ACC112 (cell line): ENCODE results near the gene SCD5.

Source experiments
- H2AFZ ChIP-seq: fragments of 200-600 bp; sonication (generic); one replicate; pipeline ENCODE4 v1.6.0; 2017; ENCODE audit warnings: antibody characterized with exemption, low read length; ENCODE audit not compliant: unreplicated experiment
- H3K27ac ChIP-seq: fragments of 200-600 bp; sonication (generic); 2 replicates; pipeline ENCODE4 v1.5.1; 2014; ENCODE audit warnings: low read depth, mild to moderate bottlenecking, antibody characterized with exemption, low read length, moderate library complexity
- H3K27me3 ChIP-seq: fragments of 200-600 bp; sonication (generic); 2 replicates; pipeline ENCODE4 v1.6.1; 2014; ENCODE audit warnings: mild to moderate bottlenecking, antibody characterized with exemption, low read length, moderate library complexity, mixed read lengths; ENCODE audit not compliant: insufficient read depth
- H3K36me3 ChIP-seq: fragments of 200-600 bp; sonication (generic); 2 replicates; pipeline ENCODE4 v1.6.1; 2016; ENCODE audit warnings: mild to moderate bottlenecking, antibody characterized with exemption, low read length, moderate library complexity, mixed read lengths; ENCODE audit not compliant: insufficient read depth
- H3K4me1 ChIP-seq: fragments of 200-600 bp; sonication (generic); one replicate; pipeline ENCODE4 v1.6.1; 2016; ENCODE audit warnings: low read length, mixed read lengths; ENCODE audit not compliant: insufficient read depth, unreplicated experiment, control insufficient read depth
- H3K4me3 ChIP-seq: fragments of 200-600 bp; sonication (generic); 2 replicates; pipeline ENCODE4 v1.5.1; 2014; ENCODE audit warnings: mild to moderate bottlenecking, low read depth, low read length
- H3K79me2 ChIP-seq: fragments of 200-600 bp; sonication (generic); one replicate; pipeline ENCODE4 v1.6.0; 2016; ENCODE audit warnings: low read length; ENCODE audit not compliant: control insufficient read depth, unreplicated experiment, insufficient read depth

SCD5 gene

GRCh38 chr4:82765134-82765533 is 33.5 kb downstream of the SCD5 start:
- no peaks in the 10 kb centered on the region for H3K4me1 ChIP-seq
- peaks cover 4% of the 10 kb centered on the region; the same call in 1 of the 2 replicates for H3K36me3 ChIP-seq
- no peak overlapping the region for H3K27ac ChIP-seq
- H2AFZ ChIP-seq: no peak overlapping the region
- no peak overlapping the region for H3K4me3 ChIP-seq
- H3K79me2 ChIP-seq: no peaks in the 10 kb centered on the region
- H3K27me3 ChIP-seq: no peaks in the 10 kb centered on the region

- Histone ChIP-seq H3K79me2 (no peaks in the 10 kb centered on the region), H3K4me3 (no peak overlapping the region), H2AFZ (no peak overlapping the region), H3K27ac (no peak overlapping the region), H3K36me3 (peaks cover 4% of the 10 kb centered on the region; the same call in 1 of the 2 replicates), H3K27me3 (no peaks in the 10 kb centered on the region), H3K4me1 (no peaks in the 10 kb centered on the region)
Observed at GRCh38 chr4:82761229-82761628, 37.4 kb downstream of the SCD5 start.

GRCh38 chr4:82758701-82759685 is 39.6 kb downstream of the SCD5 start:
- Histone ChIP-seq H3K36me3 (no peaks in the 10 kb centered on the region), H3K27ac (no peak overlapping the region), H2AFZ (no peak overlapping the region), H3K79me2 (no peaks in the 10 kb centered on the region), H3K4me1 (peaks cover 1% of the 10 kb centered on the region), H3K27me3 (no peaks in the 10 kb centered on the region), H3K4me3 (no peak overlapping the region)

GRCh38 chr4:82756061-82756460 is 42.5 kb downstream of the SCD5 start:
- H3K36me3 ChIP-seq: no peaks in the 10 kb centered on the region
- H3K27me3 ChIP-seq: no peaks in the 10 kb centered on the region
- H3K27ac ChIP-seq: no peak overlapping the region
- peaks cover 4% of the 10 kb centered on the region for H3K4me1 ChIP-seq
- no peak overlapping the region for H2AFZ ChIP-seq
- H3K79me2 ChIP-seq: no peaks in the 10 kb centered on the region
- no peak overlapping the region for H3K4me3 ChIP-seq

- peaks cover 4% of the 10 kb centered on the region for H3K4me1 ChIP-seq
- no peak overlapping the region for H3K4me3 ChIP-seq
- no peak overlapping the region for H2AFZ ChIP-seq
- H3K27me3 ChIP-seq: no peaks in the 10 kb centered on the region
- H3K36me3 ChIP-seq: no peaks in the 10 kb centered on the region
- no peak overlapping the region for H3K27ac ChIP-seq
- no peaks in the 10 kb centered on the region for H3K79me2 ChIP-seq
Observed at GRCh38 chr4:82755650-82756049, 42.9 kb downstream of the SCD5 start.

GRCh38 chr4:82754513-82755165 is 44.0 kb downstream of the SCD5 start:
- H3K36me3 ChIP-seq: no peaks in the 10 kb centered on the region
- no peaks in the 10 kb centered on the region for H3K27me3 ChIP-seq
- H3K27ac ChIP-seq: no peak overlapping the region
- no peak overlapping the region for H2AFZ ChIP-seq
- H3K79me2 ChIP-seq: no peaks in the 10 kb centered on the region
- no peak overlapping the region for H3K4me3 ChIP-seq
- peaks cover 4% of the 10 kb centered on the region for H3K4me1 ChIP-seq

- Histone ChIP-seq H3K4me1 (peaks cover 4% of the 10 kb centered on the region), H3K4me3 (no peak overlapping the region), H2AFZ (no peak overlapping the region), H3K27me3 (no peaks in the 10 kb centered on the region), H3K36me3 (no peaks in the 10 kb centered on the region), H3K79me2 (no peaks in the 10 kb centered on the region), H3K27ac (no peak overlapping the region)
Observed at GRCh38 chr4:82753725-82754410, 44.7 kb downstream of the SCD5 start.

GRCh38 chr4:82753238-82753637 is 45.4 kb downstream of the SCD5 start:
- no peaks in the 10 kb centered on the region for H3K79me2 ChIP-seq
- no peak overlapping the region for H3K4me3 ChIP-seq

GRCh38 chr4:82748810-82749470 is 49.7 kb downstream of the SCD5 start:
- H3K36me3 ChIP-seq: no peaks in the 10 kb centered on the region
- peaks cover 3% of the 10 kb centered on the region for H3K4me1 ChIP-seq
- no peaks in the 10 kb centered on the region for H3K79me2 ChIP-seq

More at GRCh38 chr4:82753238-82753637, 45.4 kb downstream of the SCD5 start:
- Histone ChIP-seq H3K27ac (no peak overlapping the region), H2AFZ (no peak overlapping the region), H3K27me3 (no peaks in the 10 kb centered on the region), H3K4me1 (peaks cover 4% of the 10 kb centered on the region), H3K36me3 (no peaks in the 10 kb centered on the region)

More at GRCh38 chr4:82748810-82749470, 49.7 kb downstream of the SCD5 start:
- Histone ChIP-seq H3K27ac (no peak overlapping the region), H3K27me3 (no peaks in the 10 kb centered on the region), H3K4me3 (no peak overlapping the region), H2AFZ (no peak overlapping the region)
